ENCODE results near the gene SLC12A2. TPM values are rescaled to one million over a fixed set of nuclear protein-coding genes. Genes with fewer than 3 reads are reported as not detected.

The SLC12A2 gene
- total RNA-seq, 2 experiments from 2014 or later = 13.7 to 16.3 TPM

DNA sequence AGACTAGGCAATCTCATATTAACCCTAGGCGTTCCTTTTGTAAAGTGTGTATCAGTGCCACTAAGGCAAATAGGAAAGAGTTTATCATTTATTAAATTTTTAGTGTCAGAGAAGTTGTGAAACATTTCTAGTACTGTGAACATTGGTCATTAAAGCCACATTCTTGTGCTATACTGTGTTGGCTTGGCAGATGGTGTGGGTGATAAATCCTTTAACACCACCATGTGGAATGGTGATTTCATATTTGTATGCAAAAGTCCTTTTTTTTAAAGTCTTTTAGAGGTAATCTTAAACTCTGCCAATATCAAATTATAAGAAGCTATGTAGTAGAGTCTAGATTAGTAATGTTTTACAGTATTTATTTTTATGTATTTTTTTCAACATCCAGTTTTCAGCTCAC, 18.1 kb downstream of the SLC12A2 start:
- CTCF ChIA-PET = interaction anchor here (2.0 kb wide), 1 partner anchor 17 kb away, joined by 5 read pairs; no protein-coding TSS in a partner anchor
- Mint-ChIP-seq H3K27me3 (no peaks in the 10 kb centered on the region), H3K4me1 (no peaks in the 10 kb centered on the region), H3K27ac (no peak overlapping the region), H3K4me3 (no peak overlapping the region), H3K36me3 (peaks cover 36% of the 10 kb centered on the region), H3K9me3 (ENCODE audit: low read depth) (peaks cover 14% of the 10 kb centered on the region)
- DNase-seq (no peak), ATAC-seq (no peak)

DNA sequence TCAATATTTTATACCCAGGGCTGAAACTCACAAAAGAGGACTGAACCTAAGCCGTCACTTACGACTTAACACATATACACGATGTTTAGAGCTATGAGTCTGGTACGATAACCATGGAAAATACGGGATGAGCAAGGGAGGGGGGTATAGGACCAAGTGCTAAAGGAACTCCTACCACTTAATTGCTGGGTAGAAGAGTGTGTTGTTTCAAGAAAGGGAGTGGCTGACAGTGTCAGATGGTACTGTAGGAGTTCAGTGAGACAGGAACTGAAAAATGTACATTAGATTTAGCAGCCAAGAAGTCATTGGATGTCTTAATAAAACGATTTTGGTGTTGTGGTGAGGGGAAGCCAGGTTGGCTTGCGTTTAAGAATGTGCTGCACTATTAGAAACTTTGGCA, 21.6 kb downstream of the SLC12A2 start:
- no peak for DNase-seq
- Mint-ChIP-seq H3K27ac (no peak overlapping the region), H3K36me3 (peaks cover 19% of the 10 kb centered on the region), H3K4me3 (no peak overlapping the region), H3K27me3 (no peaks in the 10 kb centered on the region), H3K4me1 (no peaks in the 10 kb centered on the region), H3K9me3 (ENCODE audit: low read depth) (no peaks in the 10 kb centered on the region)
- no peak for ATAC-seq
- CTCF ChIA-PET = no interaction called here

DNA sequence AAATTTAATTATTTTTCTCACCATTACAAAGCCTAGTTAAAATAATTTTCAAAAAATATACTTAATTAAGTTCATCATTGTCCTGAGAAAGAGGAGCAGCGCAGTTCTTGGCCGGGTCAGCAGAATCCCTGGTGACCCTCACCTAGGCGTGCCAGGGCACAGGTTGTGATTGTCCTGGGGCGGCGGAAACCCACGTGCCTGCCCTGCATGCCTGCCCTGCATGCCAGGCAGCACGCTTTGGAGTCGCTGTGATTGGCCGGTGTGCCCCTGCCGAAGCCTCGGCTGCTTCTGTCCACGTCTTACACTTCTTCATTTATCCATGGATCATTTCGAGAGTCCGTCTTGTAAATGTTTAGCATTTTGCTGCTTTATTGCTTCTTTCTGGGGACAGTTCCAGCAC, 25.6 kb downstream of the SLC12A2 start:
- no peak overlapping the region for H3K27ac Mint-ChIP-seq
- no peak overlapping the region for H3K4me3 Mint-ChIP-seq
- no peaks in the 10 kb centered on the region for H3K27me3 Mint-ChIP-seq
- ATAC-seq (no peak), DNase-seq (no peak)
- peaks cover 8% of the 10 kb centered on the region for H3K4me1 Mint-ChIP-seq
- CTCF ChIA-PET = no interaction called here
- H3K36me3 Mint-ChIP-seq = peaks cover 19% of the 10 kb centered on the region
- no peaks in the 10 kb centered on the region for H3K9me3 Mint-ChIP-seq (ENCODE audit: low read depth)

DNA sequence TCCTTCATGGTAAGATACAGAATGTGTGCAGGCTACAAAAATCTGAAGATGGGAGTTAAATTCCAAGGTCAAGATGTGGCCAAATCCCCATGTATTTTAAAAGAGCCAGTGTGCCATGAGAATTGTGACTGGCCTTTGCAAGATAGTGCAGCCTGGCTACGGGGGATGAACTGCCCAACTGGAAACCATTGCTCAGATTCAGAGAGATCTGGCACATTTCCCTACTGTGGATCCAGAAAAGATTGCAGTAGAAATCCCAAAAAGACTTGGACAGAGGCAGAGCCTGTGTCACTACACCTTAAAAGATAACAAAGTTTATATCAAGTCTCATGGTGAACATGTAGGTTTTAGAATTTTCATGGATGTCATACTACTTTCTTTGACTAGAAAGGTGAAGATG, 26.2 kb downstream of the SLC12A2 start:
- H3K36me3 Mint-ChIP-seq = peaks cover 22% of the 10 kb centered on the region
- no peak for DNase-seq
- peaks cover 8% of the 10 kb centered on the region for H3K4me1 Mint-ChIP-seq
- no peaks in the 10 kb centered on the region for H3K9me3 Mint-ChIP-seq (ENCODE audit: low read depth)
- CTCF ChIA-PET = no interaction called here
- no peak for ATAC-seq
- H3K4me3 Mint-ChIP-seq = no peak overlapping the region
- no peak overlapping the region for H3K27ac Mint-ChIP-seq
- H3K27me3 Mint-ChIP-seq = no peaks in the 10 kb centered on the region

DNA sequence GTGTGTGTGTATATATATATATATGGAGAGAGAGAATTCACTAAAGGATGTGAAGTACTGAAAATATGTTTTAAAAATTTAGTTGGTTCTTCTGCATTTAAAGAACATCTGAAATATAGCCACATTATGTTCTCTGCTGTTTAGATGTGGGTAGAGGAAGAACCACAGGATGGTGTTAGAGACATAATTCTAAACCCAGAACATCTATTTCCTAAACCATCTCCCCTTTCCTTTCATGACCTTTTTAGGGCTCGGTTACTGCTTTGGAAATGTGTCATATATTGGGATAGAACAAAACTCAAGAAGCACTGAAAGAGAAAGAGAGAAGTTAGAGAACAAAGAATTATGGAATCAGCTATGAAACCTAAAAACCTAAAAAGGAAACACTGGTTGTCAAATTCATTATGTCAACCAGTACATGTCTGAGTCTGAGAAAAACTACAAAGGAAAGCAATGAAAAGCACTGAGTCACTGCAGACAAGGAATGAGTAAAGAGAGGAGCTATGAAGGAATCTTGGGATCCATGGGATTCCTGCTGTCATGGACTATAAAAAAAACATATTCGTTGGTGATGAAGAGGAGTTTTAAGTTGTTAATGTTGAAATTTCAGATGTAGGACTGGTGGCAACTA, 28.4 kb downstream of the SLC12A2 start:
- H3K9me3 Mint-ChIP-seq (ENCODE audit: low read depth) = no peaks in the 10 kb centered on the region
- CTCF ChIA-PET = no interaction called here
- ATAC-seq (no peak), DNase-seq (no peak)
- no peak overlapping the region for H3K4me3 Mint-ChIP-seq
- no peaks in the 10 kb centered on the region for H3K27me3 Mint-ChIP-seq
- H3K27ac Mint-ChIP-seq = no peak overlapping the region
- peaks cover 8% of the 10 kb centered on the region for H3K4me1 Mint-ChIP-seq
- H3K36me3 Mint-ChIP-seq = peaks cover 37% of the 10 kb centered on the region

DNA sequence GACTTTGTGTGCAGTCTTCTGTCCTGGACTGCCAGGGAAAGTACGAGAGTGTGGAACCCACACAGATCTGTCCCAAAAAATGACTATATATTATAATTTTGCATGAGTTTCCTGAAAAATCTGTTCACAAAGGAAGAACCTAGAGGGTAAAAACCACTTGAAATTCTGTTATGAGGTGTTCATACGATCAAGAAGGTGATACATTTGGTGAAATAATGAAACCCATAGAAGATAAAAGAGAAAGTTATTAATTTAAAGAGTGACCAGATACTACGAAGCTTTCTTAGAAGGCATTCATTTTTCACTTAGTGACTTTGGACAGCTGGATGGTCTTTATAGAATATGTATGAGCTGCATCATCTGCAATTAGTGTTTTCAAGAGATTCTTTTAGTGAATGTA, 32.9 kb downstream of the SLC12A2 start:
- DNase-seq = no peak
- no peak for ATAC-seq
- H3K27ac Mint-ChIP-seq = no peak overlapping the region
- H3K36me3 Mint-ChIP-seq = peaks cover 48% of the 10 kb centered on the region
- no peaks in the 10 kb centered on the region for H3K27me3 Mint-ChIP-seq
- peaks cover 5% of the 10 kb centered on the region for H3K4me1 Mint-ChIP-seq
- CTCF ChIA-PET = no interaction called here
- H3K9me3 Mint-ChIP-seq (ENCODE audit: low read depth) = no peaks in the 10 kb centered on the region
- H3K4me3 Mint-ChIP-seq = no peak overlapping the region

DNA sequence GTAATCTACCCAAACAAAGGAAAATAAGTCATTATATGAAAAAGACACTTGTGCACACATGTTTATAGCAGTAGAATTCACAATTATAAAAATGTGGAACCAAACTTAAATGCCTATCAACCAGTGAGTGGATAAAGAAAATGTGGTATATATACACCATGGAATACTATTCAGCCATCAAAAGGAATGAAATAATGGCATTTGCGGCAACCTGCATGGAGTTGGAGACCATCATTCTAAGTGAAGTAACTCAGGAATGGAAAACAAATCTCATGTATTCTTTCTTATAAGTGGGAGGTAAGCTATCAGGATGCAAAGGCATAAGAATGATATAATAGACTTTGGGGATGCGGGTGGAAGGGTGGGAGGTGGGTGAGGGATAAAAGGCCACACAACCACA, 34.6 kb downstream of the SLC12A2 start:
- CTCF ChIA-PET = no interaction called here
- H3K27me3 Mint-ChIP-seq = no peaks in the 10 kb centered on the region
- H3K36me3 Mint-ChIP-seq = peaks cover 42% of the 10 kb centered on the region
- ATAC-seq (no peak), DNase-seq (no peak)
- H3K9me3 Mint-ChIP-seq (ENCODE audit: low read depth) = no peaks in the 10 kb centered on the region
- H3K4me3 Mint-ChIP-seq = no peak overlapping the region
- H3K27ac Mint-ChIP-seq = no peak overlapping the region
- no peaks in the 10 kb centered on the region for H3K4me1 Mint-ChIP-seq

DNA sequence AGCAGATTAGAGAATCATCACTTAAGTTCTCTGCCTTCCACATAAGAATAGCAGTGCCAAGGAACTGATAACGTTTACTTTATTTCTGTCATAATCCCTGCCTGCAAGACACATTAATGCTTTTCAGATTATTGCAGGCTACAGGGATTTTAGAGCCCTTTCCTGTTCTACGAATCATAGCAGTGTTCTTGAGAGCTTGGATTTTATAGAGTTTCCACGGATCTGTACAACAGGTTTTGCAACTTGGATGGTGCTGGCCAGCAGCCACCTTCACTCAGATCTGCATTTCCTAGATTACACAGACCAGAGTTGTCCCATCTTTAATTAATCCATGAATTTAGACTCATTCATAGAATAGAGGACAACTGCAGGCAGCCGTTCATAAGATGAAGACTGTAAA, 38.1 kb downstream of the SLC12A2 start:
- peaks cover 23% of the 10 kb centered on the region for H3K36me3 Mint-ChIP-seq
- no peak overlapping the region for H3K27ac Mint-ChIP-seq
- no peaks in the 10 kb centered on the region for H3K9me3 Mint-ChIP-seq (ENCODE audit: low read depth)
- H3K4me1 Mint-ChIP-seq = no peaks in the 10 kb centered on the region
- CTCF ChIA-PET = no interaction called here
- DNase-seq (no peak), ATAC-seq (no peak)
- no peak overlapping the region for H3K4me3 Mint-ChIP-seq
- H3K27me3 Mint-ChIP-seq = no peaks in the 10 kb centered on the region

DNA sequence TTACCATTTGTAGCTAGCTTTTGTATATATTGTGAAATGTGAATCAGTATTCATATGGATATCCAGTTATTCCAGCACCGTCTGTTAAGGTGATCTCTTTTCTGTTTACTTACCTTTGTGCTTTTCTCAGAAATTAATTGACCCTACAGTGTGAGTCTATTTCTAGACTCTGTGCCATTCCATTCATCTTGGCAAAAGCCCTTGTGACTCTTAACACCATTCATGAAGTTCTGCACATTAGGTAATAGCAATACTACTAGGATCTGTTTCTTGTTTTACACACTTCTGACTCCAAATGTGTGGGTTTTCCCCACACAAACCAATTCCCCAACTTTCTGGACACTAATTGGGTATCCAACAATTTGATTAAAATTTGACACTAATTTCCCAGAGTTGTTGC, 40.4 kb downstream of the SLC12A2 start:
- CTCF ChIA-PET = no interaction called here

DNA sequence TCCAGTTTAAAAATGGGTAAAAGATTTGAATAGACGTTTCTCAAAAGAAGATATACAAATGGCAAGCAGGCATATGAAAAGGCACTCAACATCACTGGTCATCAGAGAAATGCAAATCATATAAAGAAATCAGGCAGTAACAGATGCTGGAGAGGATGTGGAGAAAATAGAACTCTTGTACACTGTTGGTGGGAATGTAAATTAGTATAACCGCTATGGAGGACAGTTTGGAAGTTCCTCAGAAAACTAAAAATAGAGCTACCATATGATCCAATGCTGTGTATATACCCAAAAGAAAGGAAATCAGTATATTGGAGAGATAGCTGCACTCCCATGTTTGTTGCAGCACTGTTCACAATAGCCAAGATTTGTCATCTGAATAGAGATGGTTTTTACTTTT, 42.7 kb downstream of the SLC12A2 start:
- H3K27ac Mint-ChIP-seq = no peak overlapping the region
- ATAC-seq = no peak
- DNase-seq = no peak
- no peak overlapping the region for H3K4me3 Mint-ChIP-seq
- no peaks in the 10 kb centered on the region for H3K27me3 Mint-ChIP-seq
- peaks cover 3% of the 10 kb centered on the region for H3K4me1 Mint-ChIP-seq
- H3K36me3 Mint-ChIP-seq = peaks cover 8% of the 10 kb centered on the region
- no peaks in the 10 kb centered on the region for H3K9me3 Mint-ChIP-seq (ENCODE audit: low read depth)
- CTCF ChIA-PET = no interaction called here

More for the DNA sequence above, 40.4 kb downstream of the SLC12A2 start:
- Mint-ChIP-seq H3K4me3 (no peak overlapping the region), H3K9me3 (ENCODE audit: low read depth) (no peaks in the 10 kb centered on the region), H3K4me1 (peaks cover 3% of the 10 kb centered on the region), H3K36me3 (peaks cover 5% of the 10 kb centered on the region), H3K27me3 (no peaks in the 10 kb centered on the region), H3K27ac (no peak overlapping the region)
- no peak for ATAC-seq
- no peak for DNase-seq

DNA sequence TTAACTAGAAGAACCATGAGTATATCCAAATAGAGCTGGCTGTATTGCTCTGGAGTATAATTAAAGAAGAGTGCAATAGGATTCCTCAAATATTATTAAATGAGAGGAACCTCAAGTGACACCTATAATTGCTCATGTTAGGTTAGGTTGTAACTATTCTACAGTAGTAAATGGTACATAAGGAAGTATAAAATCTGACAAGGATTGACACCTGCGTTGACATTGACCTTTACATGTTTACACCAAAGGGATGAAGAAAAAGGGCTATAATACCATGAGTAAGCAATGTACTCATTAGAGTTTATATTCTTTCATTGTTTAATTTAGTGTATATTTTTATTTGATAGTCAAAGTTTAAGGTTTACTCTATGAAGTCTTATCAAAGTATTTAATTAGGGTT, 48.9 kb downstream of the SLC12A2 start:
- Mint-ChIP-seq H3K27me3 (no peaks in the 10 kb centered on the region), H3K27ac (no peak overlapping the region), H3K9me3 (ENCODE audit: low read depth) (no peaks in the 10 kb centered on the region), H3K36me3 (peaks cover 23% of the 10 kb centered on the region), H3K4me1 (peaks cover under 1% of the 10 kb centered on the region), H3K4me3 (no peak overlapping the region)
- DNase-seq (no peak), ATAC-seq (no peak)
- CTCF ChIA-PET = no interaction called here

DNA sequence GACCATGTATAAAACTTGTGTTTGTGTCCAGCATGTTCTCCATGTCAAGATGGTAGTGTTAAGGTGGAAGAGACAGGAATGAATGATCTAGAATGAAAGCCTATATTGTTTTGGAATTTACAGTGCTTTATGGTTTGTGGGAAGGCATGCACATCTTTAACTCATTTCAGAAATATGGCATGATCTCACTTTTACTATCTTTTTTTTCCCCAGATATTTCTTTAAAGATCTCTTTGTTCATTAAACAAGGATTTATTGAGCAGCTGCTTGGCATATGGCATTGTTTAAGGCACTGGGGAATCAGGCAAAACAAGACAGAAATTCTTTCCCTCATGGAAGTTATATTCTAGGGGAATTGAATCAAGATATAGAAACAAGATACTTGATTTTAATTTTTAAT, 51.7 kb downstream of the SLC12A2 start:
- Mint-ChIP-seq H3K4me3 (no peak overlapping the region), H3K4me1 (no peaks in the 10 kb centered on the region), H3K27ac (no peak overlapping the region), H3K36me3 (peaks cover 30% of the 10 kb centered on the region), H3K9me3 (ENCODE audit: low read depth) (no peaks in the 10 kb centered on the region), H3K27me3 (no peaks in the 10 kb centered on the region)
- ATAC-seq (no peak), DNase-seq (no peak)
- CTCF ChIA-PET = no interaction called here

DNA sequence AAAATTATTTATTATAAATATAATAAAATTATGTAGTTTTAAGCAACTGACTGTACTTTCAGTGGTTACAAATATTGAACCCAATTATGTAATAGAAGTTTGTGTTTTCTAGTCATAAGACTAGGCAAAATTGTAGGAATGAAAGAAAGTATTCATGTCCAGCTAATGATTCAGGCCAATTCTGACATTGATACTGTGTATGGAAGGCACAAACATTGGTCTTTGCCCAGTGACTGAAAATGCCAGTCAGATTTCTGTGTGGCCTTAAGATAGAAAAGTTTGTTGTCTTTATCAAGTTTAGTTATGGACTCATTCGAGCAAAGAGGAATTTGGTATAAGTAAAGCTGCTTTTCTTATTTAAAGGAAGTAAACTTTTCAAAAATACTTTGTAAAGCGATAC, 60.3 kb downstream of the SLC12A2 start:
- Mint-ChIP-seq H3K27me3 (no peaks in the 10 kb centered on the region), H3K4me1 (no peaks in the 10 kb centered on the region), H3K36me3 (peaks cover 16% of the 10 kb centered on the region), H3K9me3 (ENCODE audit: low read depth) (no peaks in the 10 kb centered on the region), H3K27ac (no peak overlapping the region), H3K4me3 (no peak overlapping the region)
- CTCF ChIA-PET = no interaction called here
- DNase-seq (no peak), ATAC-seq (no peak)

DNA sequence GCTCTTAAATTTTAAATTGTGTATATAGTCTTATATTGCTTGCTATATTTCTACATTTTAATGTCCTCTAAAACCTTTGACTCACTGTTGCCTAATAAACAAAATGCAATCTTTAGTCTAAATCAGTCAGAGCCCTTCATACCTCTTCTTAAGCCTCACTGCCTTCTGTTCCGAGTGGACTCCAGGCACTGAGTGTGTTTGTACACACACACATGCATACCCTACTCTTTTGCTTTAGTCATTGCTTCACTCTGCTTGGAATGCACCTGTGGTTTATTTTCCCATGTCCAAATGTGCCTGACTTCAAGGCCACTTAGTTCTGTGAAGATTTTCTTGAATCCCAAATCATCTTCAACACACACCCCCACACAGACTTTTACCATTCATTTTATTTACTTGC, 60.9 kb downstream of the SLC12A2 start:
- ATAC-seq = no peak
- no peak overlapping the region for H3K4me3 Mint-ChIP-seq
- DNase-seq = no peak

DNA sequence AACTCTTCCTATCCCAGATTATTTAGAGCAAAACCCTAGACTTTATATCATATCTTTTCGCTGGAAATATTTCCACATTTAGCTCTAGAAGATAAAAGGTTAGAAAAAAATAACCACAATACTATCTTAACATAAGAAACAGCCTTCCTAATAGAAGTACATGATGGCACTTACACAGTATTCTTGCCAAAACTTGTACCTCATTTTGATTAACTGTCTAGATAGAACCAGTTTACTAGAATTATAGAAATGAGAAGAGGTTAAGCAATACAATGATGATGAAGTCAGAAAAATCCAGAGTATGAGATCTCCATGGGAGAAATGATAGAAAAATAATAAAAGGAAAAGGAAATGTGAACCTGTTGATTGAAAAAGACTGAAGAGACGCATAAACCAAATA, 63.1 kb downstream of the SLC12A2 start:
- Mint-ChIP-seq H3K9me3 (ENCODE audit: low read depth) (no peaks in the 10 kb centered on the region), H3K4me1 (no peaks in the 10 kb centered on the region), H3K36me3 (peaks cover 16% of the 10 kb centered on the region), H3K4me3 (no peak overlapping the region), H3K27me3 (no peaks in the 10 kb centered on the region), H3K27ac (no peak overlapping the region)
- DNase-seq = no peak
- CTCF ChIA-PET = no interaction called here
- no peak for ATAC-seq

More for the DNA sequence above, 60.9 kb downstream of the SLC12A2 start:
- Mint-ChIP-seq H3K36me3 (peaks cover 14% of the 10 kb centered on the region), H3K27ac (no peak overlapping the region), H3K4me1 (no peaks in the 10 kb centered on the region), H3K9me3 (ENCODE audit: low read depth) (no peaks in the 10 kb centered on the region), H3K27me3 (no peaks in the 10 kb centered on the region)
- CTCF ChIA-PET = no interaction called here
